GM18502 (cell line): Measurements from ENCODE around the gene TBC1D1.

ENCODE experiments used
- ATAC-seq: cut with Tn5 transposase; IDR thresholded peaks from one replicate; pipeline ENCODE4 v1.9.1; 2021; ENCODE audit warnings: mild to moderate bottlenecking; ENCODE audit not compliant: unreplicated experiment, poor library complexity

TBC1D1 gene

DNA sequence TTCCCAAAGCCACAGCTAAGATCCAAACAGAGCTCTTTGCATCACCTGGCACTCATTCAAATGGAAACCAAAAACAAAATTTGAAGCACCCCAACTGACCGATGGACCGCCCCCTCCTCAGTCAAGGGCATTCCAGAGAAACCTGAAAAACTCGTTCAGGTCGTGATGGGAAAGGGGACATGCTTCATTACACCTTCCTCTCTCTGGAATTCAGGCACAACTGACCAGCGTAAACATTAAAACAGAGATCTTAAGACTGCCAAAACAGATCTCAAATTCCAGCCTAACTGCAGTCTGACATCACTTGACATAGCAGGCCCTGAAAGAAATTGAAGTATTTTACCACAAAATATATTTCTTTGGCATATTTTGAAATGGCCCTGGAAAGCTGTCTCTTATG, 97.8 kb downstream of the TBC1D1 start:
- ATAC-seq, result no peak

DNA sequence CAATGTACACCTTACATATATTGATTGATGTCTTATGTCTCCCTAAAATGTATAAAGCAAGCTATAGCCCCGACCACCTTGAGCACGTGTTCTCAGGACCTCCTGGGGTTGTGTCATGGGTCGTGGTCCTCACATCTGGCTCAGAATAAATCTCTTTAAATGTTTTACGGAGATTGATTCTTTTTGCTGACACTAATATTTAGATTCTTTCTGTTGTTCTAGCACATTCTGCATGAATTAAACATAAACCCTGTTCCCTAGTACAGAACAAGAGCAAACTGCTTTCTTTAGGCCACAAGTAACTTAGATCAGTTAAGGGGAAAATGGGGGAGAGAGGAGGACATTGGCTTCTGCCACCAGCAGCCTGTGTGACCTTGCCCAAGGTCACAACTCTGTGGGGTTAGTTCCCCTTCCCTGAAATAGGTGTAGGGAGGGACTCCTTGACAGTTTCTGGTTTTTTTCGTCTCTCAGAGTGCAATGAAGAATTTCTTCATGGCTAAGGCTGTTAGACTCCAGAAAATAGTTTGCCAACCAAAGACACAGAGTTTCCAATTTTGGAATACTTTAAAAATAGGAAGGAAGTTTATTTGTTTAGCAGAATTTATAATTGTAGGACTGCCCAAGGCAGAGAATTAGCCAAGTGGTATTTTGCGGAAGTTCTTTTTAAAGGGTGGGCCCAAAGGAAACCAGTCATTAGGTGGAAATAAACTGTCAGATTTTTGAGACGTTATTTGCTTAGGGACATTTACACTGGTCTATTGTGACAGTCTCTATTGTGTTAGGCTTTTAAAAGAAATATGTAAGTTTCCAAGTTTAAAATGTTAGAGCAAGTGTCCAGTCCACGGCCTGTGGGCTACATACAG, 98.7 kb downstream of the TBC1D1 start:
- peak; percentile 37 for ATAC-seq

- ATAC-seq, result no peak
Measured at GRCh38 chr4:37990731-37991245, 99.9 kb downstream of the TBC1D1 start.

DNA sequence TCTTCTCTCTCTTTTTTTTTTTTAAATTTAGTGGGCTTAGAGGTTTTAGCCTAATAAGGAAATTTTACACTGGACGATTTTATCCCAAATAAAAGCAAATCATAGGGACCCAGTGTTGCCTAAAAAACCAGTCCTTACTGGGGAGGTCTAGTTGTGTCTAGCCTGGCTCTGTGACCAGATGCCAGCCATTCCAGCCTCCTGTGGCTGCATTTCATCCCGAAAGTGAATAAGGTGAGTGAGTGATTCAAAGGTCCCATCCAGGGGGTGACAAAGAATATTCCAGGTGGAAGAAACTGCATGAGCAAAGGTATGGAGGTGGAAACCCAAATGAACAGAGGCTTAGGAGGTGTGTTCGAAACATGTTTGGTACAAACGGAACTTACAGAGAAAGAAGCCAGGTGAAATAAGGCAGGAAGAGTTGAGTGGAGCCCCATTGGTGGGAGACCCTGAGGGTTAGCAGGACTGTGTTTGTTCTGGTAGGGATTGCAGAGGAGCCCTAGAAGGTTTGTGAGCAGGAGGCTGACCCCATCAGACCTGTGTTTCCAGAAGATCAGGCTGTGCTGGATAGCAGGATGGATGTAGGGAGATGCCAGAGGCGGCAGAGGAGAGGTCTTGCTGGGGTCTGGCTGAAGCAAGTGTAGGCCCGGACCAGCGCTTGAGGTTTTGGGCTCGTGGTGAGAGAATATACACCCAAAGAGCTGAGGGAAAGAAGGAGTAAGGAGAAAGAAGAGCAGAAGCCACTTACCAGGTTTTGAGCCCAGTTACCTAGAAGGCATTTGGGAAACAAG, 100.9 kb downstream of the TBC1D1 start:
- ATAC-seq, result no peak

GRCh38 chr4:37993806-37994205, 102.9 kb downstream of the TBC1D1 start:
- no peak for ATAC-seq

- peak; percentile 79 for ATAC-seq
Measured at GRCh38 chr4:37994569-37994968, 103.7 kb downstream of the TBC1D1 start.

DNA sequence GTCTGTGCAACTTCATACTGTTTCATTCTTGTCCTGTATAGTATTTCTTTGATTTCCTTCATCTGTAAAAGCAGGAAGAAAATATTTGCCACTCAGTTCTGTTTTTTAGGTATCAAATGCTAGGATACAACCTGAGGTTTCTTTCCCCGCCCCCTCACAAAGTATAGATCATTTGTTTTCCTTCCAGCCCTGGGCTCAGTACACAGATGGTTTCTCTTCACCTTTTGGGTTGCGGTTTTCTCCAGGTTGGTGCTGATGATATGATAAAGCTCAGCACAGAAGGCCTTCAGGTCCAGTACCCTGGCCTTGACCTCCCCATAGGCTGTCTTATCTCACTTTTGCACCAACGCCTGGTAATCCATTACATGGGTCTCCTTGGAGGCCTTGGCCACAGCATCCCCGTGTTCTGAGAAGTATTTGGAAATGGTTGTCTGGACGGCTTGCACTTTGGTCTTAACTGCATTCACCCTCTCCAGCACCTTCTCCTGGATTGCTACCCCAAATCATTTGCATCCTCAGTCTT, 104.5 kb downstream of the TBC1D1 start:
- ATAC-seq, result no peak

DNA sequence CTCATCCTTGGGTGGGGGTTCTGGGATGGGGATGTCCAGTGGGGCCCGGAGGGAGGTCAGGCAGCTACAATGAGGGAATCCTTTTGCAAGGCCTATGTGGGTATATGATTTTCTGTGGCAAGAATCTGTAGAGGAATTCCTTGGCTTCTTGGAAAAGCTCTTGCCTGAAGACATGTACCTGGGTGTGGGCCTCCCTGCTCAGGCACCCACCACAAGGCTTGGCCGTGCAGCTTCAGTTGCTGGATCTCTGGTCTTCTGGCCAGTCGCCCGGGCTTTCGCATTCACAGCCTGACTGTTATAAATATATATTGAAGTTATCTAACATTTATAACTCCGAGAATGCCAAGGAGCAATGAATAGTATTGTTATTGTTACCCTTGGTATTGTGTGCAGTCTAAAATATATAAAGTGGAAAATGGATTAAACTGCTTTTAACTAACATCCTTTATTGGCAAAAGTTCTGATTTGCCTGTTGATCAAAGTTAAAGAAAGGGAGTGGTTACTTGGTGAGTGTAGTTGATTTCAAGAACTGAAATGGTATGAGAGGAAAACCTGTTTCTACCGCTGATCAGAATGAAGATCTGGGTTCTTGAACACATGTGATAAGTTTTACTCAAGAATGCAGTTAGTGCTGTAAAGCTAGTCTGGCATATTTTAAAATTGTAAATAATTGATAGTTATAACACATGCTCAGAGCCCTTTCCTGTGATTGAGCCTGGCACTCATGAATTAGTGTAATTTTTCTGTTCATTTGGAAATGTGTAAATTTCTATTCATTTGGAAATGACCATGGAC, 105.3 kb downstream of the TBC1D1 start:
- no peak for ATAC-seq

GRCh38 chr4:37998226-37998625, 107.3 kb downstream of the TBC1D1 start:
- ATAC-seq, result no peak

- ATAC-seq, result no peak
Measured at GRCh38 chr4:37999000-37999716, 108.3 kb downstream of the TBC1D1 start.

GRCh38 chr4:37999965-38000364, 109.1 kb downstream of the TBC1D1 start:
- ATAC-seq, result no peak

DNA sequence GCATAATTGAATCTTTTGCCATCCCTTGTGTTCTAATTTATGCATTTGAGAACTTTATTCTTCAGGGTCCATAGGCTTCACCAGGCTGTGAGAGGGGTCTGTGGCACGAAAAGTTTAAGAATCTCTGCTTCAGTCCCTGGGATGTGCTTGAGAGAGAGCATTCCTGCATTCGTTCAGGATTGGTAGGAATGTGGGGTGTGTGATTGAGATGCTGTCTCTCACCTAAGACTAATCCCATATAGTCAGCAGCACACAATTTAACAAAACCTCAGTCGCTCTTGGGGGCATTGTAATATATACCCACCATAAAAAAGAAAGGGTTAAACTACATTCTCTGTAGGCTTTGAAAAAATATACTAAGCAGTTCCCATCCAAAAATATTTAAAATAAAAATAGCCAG, 111.0 kb downstream of the TBC1D1 start:
- ATAC-seq, result no peak

GRCh38 chr4:38002451-38003071, 111.7 kb downstream of the TBC1D1 start:
- ATAC-seq, result no peak

GRCh38 chr4:38003102-38003501, 112.2 kb downstream of the TBC1D1 start:
- ATAC-seq, result no peak

DNA sequence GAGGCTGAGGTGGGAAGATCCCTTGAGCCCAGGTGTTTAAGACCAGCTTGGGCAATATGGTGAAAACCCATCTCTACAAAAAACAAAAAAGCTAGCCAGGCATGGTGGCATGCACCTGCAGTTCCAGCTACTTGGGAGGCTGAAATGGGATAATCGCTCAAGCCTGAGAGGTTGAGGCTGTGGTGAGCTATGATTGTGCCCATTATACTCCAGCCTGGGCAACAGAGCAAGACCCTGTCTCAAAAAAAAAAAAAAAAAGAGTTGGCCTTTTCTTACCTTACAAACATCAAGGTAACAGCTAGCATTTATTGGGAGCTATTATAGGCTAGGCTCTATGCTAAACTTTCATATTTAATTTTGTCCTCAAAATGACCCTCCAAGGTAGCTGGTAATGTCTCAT, 112.7 kb downstream of the TBC1D1 start:
- no peak for ATAC-seq

DNA sequence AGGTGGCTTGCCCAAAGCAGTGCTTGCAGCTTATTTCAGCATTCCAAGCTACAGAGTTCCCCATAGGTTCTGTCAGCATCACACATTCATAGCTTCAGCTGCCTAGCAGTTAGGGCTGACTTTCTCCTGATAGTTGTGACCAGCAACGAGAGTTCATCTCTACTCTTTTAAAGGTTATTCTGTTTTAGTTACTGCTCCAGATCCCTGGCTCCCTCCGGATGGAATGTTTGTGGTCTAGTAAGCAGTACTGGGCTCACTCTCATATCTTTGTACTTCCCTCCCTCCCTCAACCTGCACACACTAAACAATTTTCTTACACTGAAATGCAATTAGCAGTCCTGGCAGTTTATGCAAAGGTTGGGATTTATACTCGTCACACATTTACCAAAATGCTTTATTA, 113.2 kb downstream of the TBC1D1 start:
- no peak for ATAC-seq

DNA sequence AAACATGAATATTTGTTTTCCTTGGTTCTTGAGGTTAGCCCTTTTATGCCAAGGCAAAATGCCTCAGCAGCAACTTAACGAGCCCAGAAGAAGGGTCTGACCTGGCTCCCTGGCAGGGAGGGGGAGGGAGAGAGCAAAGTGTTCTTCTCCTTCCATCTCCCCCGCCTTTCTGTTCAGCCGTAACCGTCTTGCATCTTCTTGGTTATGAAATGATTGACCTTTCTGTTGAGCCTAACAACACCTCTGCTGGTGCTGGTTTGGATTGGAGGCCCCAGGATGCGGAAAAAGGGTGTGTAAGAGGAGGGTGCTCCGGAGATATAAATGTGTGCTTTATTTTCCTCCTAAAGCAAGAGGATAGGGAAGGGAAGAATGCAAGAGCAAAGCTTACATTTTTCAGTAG, 114.0 kb downstream of the TBC1D1 start:
- no peak for ATAC-seq

DNA sequence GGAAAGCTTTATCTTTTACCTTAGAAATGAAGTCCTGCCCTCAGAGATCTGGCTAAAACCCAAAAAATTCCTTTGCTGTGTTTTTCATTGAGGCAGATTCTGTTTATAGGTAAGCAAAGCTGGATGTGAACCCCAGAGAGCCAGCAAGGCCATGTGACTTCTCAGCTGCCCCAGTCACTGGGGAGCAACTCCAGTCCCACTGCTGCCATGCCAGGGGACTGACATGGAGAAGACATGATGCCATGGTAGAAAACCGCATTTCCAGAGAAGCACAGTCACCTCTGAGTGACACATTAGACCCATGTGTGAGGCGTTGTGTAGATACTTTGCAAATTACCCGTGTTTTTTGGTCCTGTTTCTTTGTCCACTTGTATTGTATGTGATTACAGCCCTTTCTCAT, 114.8 kb downstream of the TBC1D1 start:
- no peak for ATAC-seq

GRCh38 chr4:38007645-38008044, 116.8 kb downstream of the TBC1D1 start:
- ATAC-seq, result no peak
